HG02885 (cell line): ENCODE data around the gene KDM1A.

Source experiments
- ATAC-seq: cut with Tn5 transposase; IDR thresholded peaks from one replicate; pipeline ENCODE4 v1.9.1; 2021; ENCODE audit warnings: mild to moderate bottlenecking; ENCODE audit not compliant: unreplicated experiment, poor library complexity

KDM1A gene

GRCh38 chr1:23103001-23103889 lies 84.0 kb downstream of the KDM1A start:
- ATAC-seq: no peak

GRCh38 chr1:23108918-23109533 lies 89.8 kb downstream of the KDM1A start:
- ATAC-seq: no peak

GRCh38 chr1:23110391-23110790 lies 91.1 kb downstream of the KDM1A start:
- no peak for ATAC-seq

- no peak for ATAC-seq
Observed at GRCh38 chr1:23111600-23112535, 92.6 kb downstream of the KDM1A start.

GRCh38 chr1:23114424-23115079 lies 95.3 kb downstream of the KDM1A start:
- ATAC-seq: no peak

GRCh38 chr1:23116216-23116836 lies 97.1 kb downstream of the KDM1A start:
- no peak for ATAC-seq

- ATAC-seq: no peak
Observed at GRCh38 chr1:23116921-23117699, 97.8 kb downstream of the KDM1A start.

- no peak for ATAC-seq
Observed at GRCh38 chr1:23118407-23118806, 99.1 kb downstream of the KDM1A start.

GRCh38 chr1:23118957-23119792 lies 99.9 kb downstream of the KDM1A start:
- ATAC-seq: no peak

GRCh38 chr1:23120383-23120782 lies 101.1 kb downstream of the KDM1A start:
- no peak for ATAC-seq

- no peak for ATAC-seq
Observed at GRCh38 chr1:23122023-23122748, 102.9 kb downstream of the KDM1A start.

- ATAC-seq: no peak
Observed at GRCh38 chr1:23122796-23123195, 103.5 kb downstream of the KDM1A start.

GRCh38 chr1:23123528-23123927 lies 104.3 kb downstream of the KDM1A start:
- no peak for ATAC-seq

- ATAC-seq: no peak
Observed at GRCh38 chr1:23124259-23125026, 105.2 kb downstream of the KDM1A start.

GRCh38 chr1:23125489-23125888 lies 106.2 kb downstream of the KDM1A start:
- ATAC-seq: no peak

- ATAC-seq: no peak
Observed at GRCh38 chr1:23126200-23126599, 106.9 kb downstream of the KDM1A start.

GRCh38 chr1:23126801-23127200 lies 107.5 kb downstream of the KDM1A start:
- no peak for ATAC-seq
